ENCODE data around the gene MCF2L.

MCF2L gene

GRCh38 chr13:112964971-112965492, 4.0 kb upstream of the MCF2L start:
- DNase-seq (ENCODE audit: low read depth in 3 of 3): no peak

- no peak for DNase-seq (ENCODE audit: low read depth in 3 of 3)
Observed at GRCh38 chr13:112965573-112966115, 3.4 kb upstream of the MCF2L start.

- no peak for DNase-seq (ENCODE audit: low read depth in 3 of 3)
Observed at GRCh38 chr13:112966776-112967175, 2.2 kb upstream of the MCF2L start.

GRCh38 chr13:112967686-112968379, 1.2 kb upstream of the MCF2L start:
- no peak for DNase-seq (ENCODE audit: low read depth in 3 of 3)

- peak in 1 of 3 donors; percentile 24 for DNase-seq (ENCODE audit: low read depth in 3 of 3)
Observed at GRCh38 chr13:112968380-112968909, 569 bp upstream of the MCF2L start.

GRCh38 chr13:112969692-112970338, 801 bp downstream of the MCF2L start:
- no peak for DNase-seq (ENCODE audit: low read depth in 3 of 3)

GRCh38 chr13:112970552-112971287, 1.7 kb downstream of the MCF2L start:
- DNase-seq (ENCODE audit: low read depth in 3 of 3): no peak

- DNase-seq (ENCODE audit: low read depth in 3 of 3): no peak
Observed at GRCh38 chr13:112971288-112971643, 2.3 kb downstream of the MCF2L start.

- no peak for DNase-seq (ENCODE audit: low read depth in 3 of 3)
Observed at GRCh38 chr13:112972258-112972657, 3.2 kb downstream of the MCF2L start.

GRCh38 chr13:112972867-112973576, 4.0 kb downstream of the MCF2L start:
- DNase-seq (ENCODE audit: low read depth in 3 of 3): no peak

GRCh38 chr13:112973577-112973951, 4.5 kb downstream of the MCF2L start:
- DNase-seq (ENCODE audit: low read depth in 3 of 3): no peak

- no peak for DNase-seq (ENCODE audit: low read depth in 3 of 3)
Observed at GRCh38 chr13:112974125-112974524, 5.1 kb downstream of the MCF2L start.

GRCh38 chr13:112974671-112975070, 5.7 kb downstream of the MCF2L start:
- no peak for DNase-seq (ENCODE audit: low read depth in 3 of 3)

GRCh38 chr13:112975401-112975939, 6.5 kb downstream of the MCF2L start:
- no peak for DNase-seq (ENCODE audit: low read depth in 3 of 3)

GRCh38 chr13:112976526-112976925, 7.5 kb downstream of the MCF2L start:
- DNase-seq (ENCODE audit: low read depth in 3 of 3): no peak

- DNase-seq (ENCODE audit: low read depth in 3 of 3): no peak
Observed at GRCh38 chr13:112977091-112977490, 8.1 kb downstream of the MCF2L start.

- no peak for DNase-seq (ENCODE audit: low read depth in 3 of 3)
Observed at GRCh38 chr13:112977525-112977924, 8.5 kb downstream of the MCF2L start.

- DNase-seq (ENCODE audit: low read depth in 3 of 3): no peak
Observed at GRCh38 chr13:112978561-112979405, 9.8 kb downstream of the MCF2L start.

- no peak for DNase-seq (ENCODE audit: low read depth in 3 of 3)
Observed at GRCh38 chr13:112979406-112979902, 10.4 kb downstream of the MCF2L start.

- DNase-seq (ENCODE audit: low read depth in 3 of 3): no peak
Observed at GRCh38 chr13:112980434-112980833, 11.4 kb downstream of the MCF2L start.
